HL-60/S4 treated with retinoic acid at 250 ng/mL for 4 days and 3 days (cell line): ENCODE results near the gene LZTR1.

Source experiments
- in situ Hi-C: fragments of 300-500 bp; cut with MboI; formaldehyde crosslinking; loops from 2 replicates; pipeline ENCODE4 v1.7.0; 2022; ENCODE audit warnings: low sequenced_read_pairs

The LZTR1 gene

GRCh38 chr22:20979243-20979809 lies 2.8 kb upstream of the LZTR1 start:
- in situ Hi-C loops, result loop anchor here (25.0 kb wide), 1 partner anchor 658 kb away; the partner anchor contains the start of genes CCDC116, SDF2L1 and YDJC

DNA sequence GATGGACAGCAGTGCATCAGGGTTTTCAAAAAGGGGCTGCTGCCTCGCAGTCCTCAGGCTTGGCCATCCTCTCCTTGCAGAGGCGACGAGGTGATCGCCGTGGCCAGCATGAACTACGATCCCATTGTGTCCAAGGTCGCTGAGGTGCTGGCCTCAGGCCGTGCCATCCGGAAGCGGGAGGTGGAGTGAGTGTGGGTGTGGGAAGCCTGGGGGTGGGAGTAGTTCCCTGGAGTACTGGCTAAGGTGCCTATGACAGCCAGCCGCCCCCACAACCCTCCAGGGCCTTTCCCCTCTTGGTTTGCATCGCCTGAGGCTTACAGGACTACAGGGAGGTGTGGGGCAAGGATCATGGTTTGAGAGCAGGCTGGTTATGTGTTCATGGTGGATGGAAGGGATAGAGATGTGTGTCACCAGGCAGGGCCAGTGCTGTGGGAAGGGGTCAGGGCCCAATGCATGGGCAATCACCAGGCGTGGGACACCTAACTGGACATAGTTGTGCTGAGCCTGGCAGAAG lies 2.1 kb upstream of the LZTR1 start:
- in situ Hi-C loops, result loop anchor here (25.0 kb wide), 1 partner anchor 657 kb away; the partner anchor contains the start of genes CCDC116, SDF2L1 and YDJC

DNA sequence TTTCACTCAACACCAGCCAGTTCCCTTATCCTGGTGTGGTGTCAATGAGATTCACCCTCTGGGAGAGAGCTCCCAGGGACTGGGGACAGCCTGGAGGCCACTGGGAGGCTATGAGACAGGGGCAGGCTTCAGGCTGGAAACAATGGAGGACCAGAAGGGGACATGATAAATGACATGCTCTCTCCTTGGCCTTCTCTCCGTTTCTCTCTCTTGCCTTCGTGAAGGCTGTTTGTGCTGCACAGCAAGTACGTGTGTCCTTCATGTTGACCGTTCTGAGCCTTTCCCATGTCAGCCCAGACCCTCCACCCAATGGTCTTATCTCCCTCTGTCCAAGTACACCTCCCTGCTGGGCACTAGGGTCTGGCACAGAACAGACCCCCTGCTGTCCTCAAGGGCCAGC lies 1.6 kb upstream of the LZTR1 start:
- in situ Hi-C loops, result loop anchor here (25.0 kb wide), 1 partner anchor 657 kb away; the partner anchor contains the start of genes CCDC116, SDF2L1 and YDJC

- in situ Hi-C loops, result loop anchor here (25.0 kb wide), 1 partner anchor 656 kb away; the partner anchor contains the start of genes CCDC116, SDF2L1 and YDJC
These were observed 967 bp upstream of the LZTR1 start for GRCh38 chr22:20980938-20981722.

- in situ Hi-C loops, result loop anchor here (25.0 kb wide), 1 partner anchor 655 kb away; the partner anchor contains the start of genes CCDC116, SDF2L1 and YDJC
These were observed 426 bp downstream of the LZTR1 start for GRCh38 chr22:20982563-20982882.

- in situ Hi-C loops, result loop anchor here (25.0 kb wide), 1 partner anchor 654 kb away; the partner anchor contains the start of genes CCDC116, SDF2L1 and YDJC
These were observed 1.1 kb downstream of the LZTR1 start for GRCh38 chr22:20983081-20983771.

GRCh38 chr22:20985720-20986119 lies 3.6 kb downstream of the LZTR1 start:
- in situ Hi-C loops, result loop anchor here (25.0 kb wide), 1 partner anchor 652 kb away; the partner anchor contains the start of genes CCDC116, SDF2L1 and YDJC

- in situ Hi-C loops, result loop anchor here (25.0 kb wide), 1 partner anchor 651 kb away; the partner anchor contains the start of genes CCDC116, SDF2L1 and YDJC
These were observed 4.3 kb downstream of the LZTR1 start for GRCh38 chr22:20986365-20986764.

DNA sequence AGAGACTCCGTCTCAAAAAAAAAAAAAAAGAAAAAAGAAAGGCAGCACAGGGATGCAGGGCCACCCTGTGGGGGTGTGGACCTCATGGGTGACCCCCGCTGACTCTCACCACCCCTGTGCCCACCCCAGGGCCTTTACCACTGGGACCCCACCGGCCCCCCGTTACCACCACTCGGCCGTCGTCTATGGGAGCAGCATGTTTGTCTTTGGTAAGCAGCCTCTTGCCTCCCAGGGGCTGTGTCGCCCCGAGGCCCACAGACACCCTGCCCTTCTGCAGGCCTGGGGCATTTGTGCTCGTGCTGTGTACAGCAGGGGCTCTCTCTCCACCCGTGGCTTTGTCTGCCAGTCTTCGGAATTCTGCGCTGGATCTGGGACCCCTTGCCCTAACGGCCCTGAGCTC lies 5.3 kb downstream of the LZTR1 start:
- in situ Hi-C loops, result loop anchor here (25.0 kb wide), 1 partner anchor 650 kb away; the partner anchor contains the start of genes CCDC116, SDF2L1 and YDJC

DNA sequence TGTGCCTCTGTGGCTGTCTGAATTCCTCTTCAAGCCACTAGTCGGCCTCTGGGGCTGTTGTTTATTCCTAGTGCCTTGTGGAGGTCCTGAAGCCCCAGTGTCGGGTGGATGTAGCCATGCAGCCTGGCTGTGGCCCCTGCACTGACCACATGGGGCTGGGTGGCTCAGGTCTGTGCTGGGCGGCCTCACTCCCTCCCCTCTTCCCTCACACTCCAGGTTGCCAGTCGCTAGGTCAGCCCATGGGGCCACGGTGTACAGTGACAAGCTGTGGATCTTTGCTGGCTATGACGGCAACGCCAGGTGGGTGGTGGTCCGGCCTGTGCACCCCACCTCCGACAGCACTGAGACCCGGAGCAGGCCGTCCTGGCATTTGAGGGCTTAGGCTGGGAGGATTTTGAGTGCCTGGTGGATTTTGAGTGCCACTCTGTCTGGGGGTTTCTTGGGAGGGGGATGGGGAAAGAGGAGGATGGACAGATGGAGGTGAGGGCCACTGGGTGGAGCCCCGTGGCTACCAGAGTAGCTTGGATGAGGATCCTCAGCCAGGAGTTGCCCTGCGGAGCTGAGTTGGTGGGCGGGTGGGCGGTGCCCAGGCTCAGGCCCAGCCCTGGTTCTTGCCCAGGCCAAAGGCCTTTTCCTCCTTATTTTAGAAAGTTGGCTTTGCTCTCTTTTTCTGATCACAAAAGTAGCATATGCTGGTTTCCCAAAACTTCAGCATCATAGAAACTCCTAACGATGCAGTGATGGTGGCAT lies 6.7 kb downstream of the LZTR1 start:
- in situ Hi-C loops, result loop anchor here (25.0 kb wide), 1 partner anchor 649 kb away; the partner anchor contains the start of genes CCDC116, SDF2L1 and YDJC

GRCh38 chr22:20989323-20990138 lies 7.4 kb downstream of the LZTR1 start:
- in situ Hi-C loops, result loop anchor here (25.0 kb wide), 1 partner anchor 648 kb away; the partner anchor contains the start of genes CCDC116, SDF2L1 and YDJC

DNA sequence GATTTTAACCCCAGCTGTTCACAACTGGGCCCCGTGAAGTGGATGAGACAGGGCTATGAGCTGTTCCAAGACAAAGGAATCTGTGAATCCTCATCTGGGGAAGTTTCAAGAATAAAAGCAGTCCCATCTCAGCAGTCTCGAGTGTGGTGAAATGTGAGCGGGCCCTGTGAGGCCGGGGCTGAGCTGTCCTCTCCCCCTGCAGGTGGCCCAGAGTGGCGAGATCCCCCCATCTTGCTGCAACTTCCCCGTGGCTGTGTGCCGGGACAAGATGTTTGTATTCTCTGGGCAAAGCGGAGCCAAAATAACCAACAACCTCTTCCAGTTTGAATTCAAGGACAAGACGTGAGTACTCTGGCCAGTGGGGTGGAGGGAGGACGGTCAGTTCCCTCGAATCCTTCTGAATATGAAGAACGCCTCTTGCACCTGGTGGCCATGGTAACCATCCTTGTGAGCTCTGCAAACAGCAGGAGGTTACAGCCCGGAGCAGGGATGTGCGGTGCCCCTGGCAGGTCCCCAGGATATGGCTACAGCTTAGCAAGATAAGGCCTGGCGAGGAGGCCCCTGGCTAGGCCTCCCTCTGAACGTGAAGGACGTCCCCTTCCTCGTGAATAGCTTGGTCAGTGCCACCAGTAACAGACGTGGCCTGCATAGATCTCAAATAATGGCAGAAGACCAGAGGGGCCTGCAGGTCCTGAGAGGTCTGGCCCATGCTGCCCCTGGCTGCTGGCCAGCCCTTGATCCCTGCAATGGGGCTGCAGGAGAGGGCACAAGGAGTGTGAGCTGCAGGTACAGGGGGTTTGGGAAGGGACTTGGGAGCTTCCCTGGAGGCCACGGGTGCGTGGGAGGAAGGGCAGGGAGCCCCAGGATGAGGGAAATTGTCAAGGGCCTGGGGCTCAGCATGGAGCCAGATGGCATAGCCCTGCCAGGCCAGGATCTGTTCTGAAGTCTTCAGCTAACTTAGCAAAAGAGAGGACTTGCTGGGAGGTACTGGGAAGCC lies 8.4 kb downstream of the LZTR1 start:
- in situ Hi-C loops, result loop anchor here (25.0 kb wide), 1 partner anchor 647 kb away; the partner anchor contains the start of genes CCDC116, SDF2L1 and YDJC

DNA sequence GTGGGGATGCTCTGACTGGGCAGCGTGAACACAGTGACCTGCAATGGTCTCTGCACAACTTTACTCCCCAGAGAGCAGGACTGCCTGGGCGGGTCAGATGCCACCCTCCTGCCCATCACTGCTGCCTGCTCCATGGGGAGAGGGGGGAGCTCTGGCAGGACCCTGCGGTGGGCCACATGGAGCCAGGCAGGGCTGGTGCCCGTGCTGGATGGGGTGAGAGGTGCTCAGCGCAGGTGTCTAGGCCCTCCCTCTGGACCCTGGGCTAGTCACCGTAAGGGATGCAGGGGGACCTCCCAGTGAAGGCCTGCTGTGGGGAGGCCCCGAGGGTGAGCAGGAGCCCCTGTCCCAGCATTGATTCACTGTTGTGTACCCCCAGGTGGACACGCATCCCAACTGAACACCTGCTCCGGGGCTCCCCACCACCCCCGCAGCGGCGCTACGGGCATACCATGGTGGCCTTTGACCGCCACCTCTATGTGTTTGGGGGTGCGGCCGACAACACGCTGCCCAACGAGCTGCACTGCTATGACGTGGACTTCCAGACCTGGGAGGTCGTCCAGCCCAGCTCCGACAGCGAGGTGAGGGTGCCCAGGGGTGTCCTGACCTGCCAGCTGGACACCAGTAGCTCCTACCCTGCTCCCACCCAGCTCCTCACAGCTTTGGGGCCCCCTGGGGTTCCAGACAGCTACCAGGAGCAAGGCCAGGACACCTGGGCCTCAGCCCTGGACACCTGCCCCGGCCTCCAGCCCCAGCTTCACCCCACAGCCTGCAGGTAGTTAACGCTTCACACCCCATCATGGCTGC lies 9.4 kb downstream of the LZTR1 start:
- in situ Hi-C loops, result loop anchor here (25.0 kb wide), 1 partner anchor 646 kb away; the partner anchor contains the start of genes CCDC116, SDF2L1 and YDJC

- in situ Hi-C loops, result loop anchor here (25.0 kb wide), 1 partner anchor 645 kb away; the partner anchor contains the start of genes CCDC116, SDF2L1 and YDJC
These were observed 10.0 kb downstream of the LZTR1 start for GRCh38 chr22:20992056-20992442.

DNA sequence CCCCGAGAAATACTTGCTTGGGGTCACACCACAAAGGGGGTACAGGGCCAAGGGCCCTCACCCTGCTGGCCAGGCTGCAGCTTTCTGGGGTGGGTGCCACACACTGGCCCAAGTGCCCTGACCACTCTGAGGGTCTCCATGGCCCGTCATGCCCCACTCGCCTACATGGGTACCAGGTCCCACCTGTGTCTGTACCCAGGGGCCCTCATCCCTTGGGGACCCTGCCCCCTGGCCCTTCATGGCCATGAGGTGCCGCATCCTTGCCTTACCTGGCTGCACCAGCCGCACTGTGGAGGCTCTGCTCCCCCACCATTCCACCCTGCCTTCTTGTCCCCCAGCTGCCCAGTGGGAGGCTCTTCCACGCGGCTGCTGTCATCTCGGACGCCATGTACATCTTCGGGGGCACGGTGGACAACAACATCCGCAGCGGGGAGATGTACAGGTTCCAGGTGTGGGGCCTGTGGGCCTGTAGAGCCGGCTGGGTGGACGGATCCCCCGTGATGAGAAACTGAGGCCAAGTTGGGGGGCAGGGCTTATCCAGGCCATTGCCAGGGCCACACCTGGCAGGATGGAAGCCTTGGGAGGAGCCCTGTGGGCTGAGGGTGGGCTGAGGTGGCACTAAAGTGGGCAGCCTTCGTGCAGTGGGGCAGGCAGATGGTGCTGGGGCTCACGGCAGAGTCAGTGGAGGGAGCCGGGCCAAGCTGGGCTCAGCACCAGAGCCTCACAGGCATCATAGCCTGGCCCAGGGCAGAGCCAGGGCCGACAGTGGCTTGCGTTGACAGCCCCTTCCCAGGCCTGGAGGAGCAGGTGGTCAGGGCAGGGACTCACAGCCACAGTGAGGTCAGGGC lies 10.6 kb downstream of the LZTR1 start:
- in situ Hi-C loops, result loop anchor here (25.0 kb wide), 1 partner anchor 645 kb away; the partner anchor contains the start of genes CCDC116, SDF2L1 and YDJC
